SK-N-SH (cell line): Measurements from ENCODE around the gene CENPV. TPM values are rescaled to one million over a fixed set of nuclear protein-coding genes. Genes with fewer than 3 reads are reported as not detected.

ENCODE experiments used
- CTCF ChIA-PET: fragments of 300-600, 350-600 bp; formaldehyde crosslinking; extraction: SDS; loops from one replicate; lab custom pipeline; 2021; lab: Yijun Ruan, JAX
- POLR2A ChIA-PET: fragments of 350-600 bp; sonication (Branson Sonifier 250); formaldehyde crosslinking; extraction: SDS; loops from one replicate; lab custom pipeline; 2020; ENCODE audit warnings: antibody characterized with exemption, inconsistent platforms; lab: Yijun Ruan, JAX
- DNase-seq: peaks from one replicate; pipeline ENCODE4 v3.0.0; 2012
- H2AFZ ChIP-seq: fragments of 200-600 bp; sonication (generic); 2 replicates; pipeline ENCODE4 v1.8.1; 2016; ENCODE audit warnings: antibody characterized with exemption, mild to moderate bottlenecking, low read depth
- H3F3A ChIP-seq: fragments of 200-600 bp; sonication (generic); replicated peaks from 2 replicates; pipeline ENCODE3; 2016; ENCODE audit warnings: antibody characterized with exemption, mild to moderate bottlenecking; ENCODE audit not compliant: insufficient read depth
- H3K27ac ChIP-seq, 2 experiments: fragments of 200-500 bp in 1 of 2; fragments of 200-600 bp in 1 of 2; sonication (Bioruptor generic) in 1 of 2; sonication (generic), shearing (Covaris generic) in 1 of 2; 2 replicates each; pipeline versions ENCODE4 v1.5.1 to v1.6.1; 2014 to 2016; ENCODE audit warnings: low read depth in 2 of 2, inconsistent platforms in 1 of 2, low read length in 1 of 2, mild to moderate bottlenecking in 1 of 2, mixed read lengths in 1 of 2
- H3K27me3 ChIP-seq: fragments of 200-600 bp; sonication (generic), shearing (Covaris generic); 2 replicates; pipeline ENCODE4 v1.6.1; 2016; ENCODE audit warnings: mixed run types; ENCODE audit not compliant: insufficient read depth
- H3K36me3 ChIP-seq, 2 experiments: fragments of 200-500 bp in 1 of 2; fragments of 200-600 bp in 1 of 2; sonication (Bioruptor generic) in 1 of 2; sonication (generic) in 1 of 2; replicated peaks in 1 of 2; 2 replicates each; pipeline versions ENCODE3 to v1.5.1; 2014 to 2016; ENCODE audit warnings: low read length in 1 of 2, mild to moderate bottlenecking in 1 of 2; ENCODE audit not compliant: insufficient read depth in 2 of 2, control insufficient read depth in 1 of 2
- H3K4me1 ChIP-seq, 2 experiments: fragments of 200-500 bp in 1 of 2; fragments of 200-600 bp in 1 of 2; sonication (Bioruptor generic) in 1 of 2; sonication (generic), shearing (Covaris generic) in 1 of 2; 2 replicates each; pipeline versions ENCODE4 v1.5.1 to v1.6.1; 2014 to 2016; ENCODE audit warnings: low read depth in 1 of 2, low read length in 1 of 2, mixed run types in 1 of 2; ENCODE audit not compliant: insufficient read depth in 2 of 2, control insufficient read depth in 1 of 2
- H3K4me2 ChIP-seq: fragments of 200-600 bp; sonication (generic), shearing (Covaris generic); 2 replicates; pipeline ENCODE4 v1.6.1; 2017; ENCODE audit warnings: mixed run types
- H3K4me3 ChIP-seq, 2 experiments: fragments of 200-500 bp in 1 of 2; fragments of 200-600 bp in 1 of 2; sonication (Bioruptor generic) in 1 of 2; sonication (generic), shearing (Covaris generic) in 1 of 2; 2 replicates each; pipeline versions ENCODE4 v1.5.1 to v1.8.1; 2014 to 2016; ENCODE audit warnings: low read depth in 2 of 2, inconsistent platforms in 1 of 2, low read length in 1 of 2, mild to moderate bottlenecking in 1 of 2, mixed read lengths in 1 of 2, moderate library complexity in 1 of 2
- H3K79me2 ChIP-seq: fragments of 200-600 bp; sonication (generic); 2 replicates; pipeline ENCODE4 v1.8.1; 2017; ENCODE audit warnings: mild to moderate bottlenecking; ENCODE audit not compliant: insufficient read depth
- H3K9ac ChIP-seq: fragments of 200-600 bp; sonication (generic); 2 replicates; pipeline ENCODE4 v1.6.1; 2017; ENCODE audit warnings: mixed run types
- H3K9me2 ChIP-seq: fragments of 200-600 bp; sonication (generic); 2 replicates; pipeline ENCODE4 v1.6.1; 2017; ENCODE audit warnings: mixed run types
- H3K9me3 ChIP-seq: fragments of 200-600 bp; sonication (generic); 2 replicates; pipeline ENCODE4 v1.6.1; 2017; ENCODE audit warnings: mixed run types, mild to moderate bottlenecking, moderate library complexity
- H4K20me1 ChIP-seq: fragments of 200-600 bp; sonication (generic); 2 replicates; pipeline ENCODE4 v1.6.1; 2017; ENCODE audit warnings: mild to moderate bottlenecking, mixed run types; ENCODE audit not compliant: insufficient read depth
- ELF1 ChIP-seq: IDR thresholded peaks from 2 replicates; pipeline ENCODE4 v1.4.0; 2012
- EP300 ChIP-seq, 2 experiments: IDR thresholded peaks; 2 replicates each; pipeline versions ENCODE4 v1.4.0 to v1.6.1; 2012; ENCODE audit warnings: borderline replicate concordance in 1 of 2, low read depth in 1 of 2, low read length in 1 of 2
- EZH2phosphoT487 ChIP-seq: fragments of 200-600 bp; sonication (generic); IDR thresholded peaks from 2 replicates; pipeline ENCODE4 v1.6.1; 2017; ENCODE audit warnings: low read depth, mixed run types, mild to moderate bottlenecking, antibody characterized with exemption, moderate library complexity, borderline replicate concordance
- FOSL2 ChIP-seq: IDR thresholded peaks from 2 replicates; pipeline ENCODE4 v1.4.0; 2012; ENCODE audit warnings: low read depth, mild to moderate bottlenecking, moderate library complexity, borderline replicate concordance
- FOXJ3 ChIP-seq: sonication (generic); formaldehyde crosslinking; IDR thresholded peaks from 2 replicates; pipeline ENCODE4 v1.5.1; 2020; ENCODE audit warnings: mild to moderate bottlenecking, missing genetic modification reagents
- FOXM1 ChIP-seq: IDR thresholded peaks from 2 replicates; pipeline ENCODE4 v1.4.0; 2012; ENCODE audit warnings: low read depth, mild to moderate bottlenecking
- IRF3 ChIP-seq: fragments of 150-350 bp; IDR thresholded peaks from 2 replicates; pipeline ENCODE4 v1.6.1; 2016; ENCODE audit warnings: mild to moderate bottlenecking, low read depth, low read length
- JUND ChIP-seq: IDR thresholded peaks from 2 replicates; pipeline ENCODE4 v1.4.0; 2012
- MAX ChIP-seq: IDR thresholded peaks from 2 replicates; pipeline ENCODE4 v1.4.0; 2012; ENCODE audit warnings: low read depth
- MEF2A ChIP-seq: IDR thresholded peaks from 2 replicates; pipeline ENCODE4 v1.4.0; 2012; ENCODE audit warnings: low read depth, borderline replicate concordance
- MXI1 ChIP-seq: IDR thresholded peaks from 2 replicates; pipeline ENCODE4 v1.6.1; 2012; ENCODE audit warnings: mild to moderate bottlenecking, low read depth, low read length, improper control_type of control experiment
- NFIC ChIP-seq: IDR thresholded peaks from 2 replicates; pipeline ENCODE4 v1.4.0; 2012; ENCODE audit warnings: borderline replicate concordance
- NRF1 ChIP-seq: IDR thresholded peaks from 2 replicates; pipeline ENCODE4 v1.6.1; 2012; ENCODE audit warnings: low read depth, mild to moderate bottlenecking, low read length
- PBX3 ChIP-seq: IDR thresholded peaks from 2 replicates; pipeline ENCODE4; 2012
- RAD21 ChIP-seq: IDR thresholded peaks from 2 replicates; pipeline ENCODE4 v1.6.1; 2012; ENCODE audit warnings: mild to moderate bottlenecking, low read length
- RFX5 ChIP-seq: IDR thresholded peaks from 2 replicates; pipeline ENCODE4 v1.6.1; 2012; ENCODE audit warnings: mild to moderate bottlenecking, improper control_type of control experiment, low read length
- RXRA ChIP-seq: IDR thresholded peaks from 2 replicates; pipeline ENCODE4 v1.4.0; 2012; ENCODE audit warnings: low read depth, mild to moderate bottlenecking, borderline replicate concordance
- SMC3 ChIP-seq: IDR thresholded peaks from 2 replicates; pipeline ENCODE4 v1.6.1; 2012; ENCODE audit warnings: low read depth, low read length, improper control_type of control experiment
- TAF1 ChIP-seq: IDR thresholded peaks from 2 replicates; pipeline ENCODE4 v1.6.1; 2012; ENCODE audit warnings: low read depth, mild to moderate bottlenecking, low read length, moderate library complexity, borderline replicate concordance
- TCF12 ChIP-seq: IDR thresholded peaks from 2 replicates; pipeline ENCODE4 v1.4.0; 2012
- TEAD4 ChIP-seq: IDR thresholded peaks from 2 replicates; pipeline ENCODE4 v1.4.0; 2012; ENCODE audit warnings: mild to moderate bottlenecking, borderline replicate concordance; ENCODE audit not compliant: insufficient read depth
- USF1 ChIP-seq: IDR thresholded peaks from 2 replicates; pipeline ENCODE4 v1.4.0; 2012; ENCODE audit warnings: low read depth, borderline replicate concordance
- USF2 ChIP-seq: fragments of 150-350 bp; IDR thresholded peaks from 2 replicates; pipeline ENCODE4 v1.6.1; 2017; ENCODE audit warnings: antibody characterized with exemption, low read length, low read depth, borderline replicate concordance
- YY1 ChIP-seq: IDR thresholded peaks from 2 replicates; pipeline ENCODE4 v1.4.0; 2012; ENCODE audit warnings: low read depth, mild to moderate bottlenecking
- WGBS: methylation state at CpG from one replicate; pipeline ENCODE4 v1.1.6; 2017; ENCODE audit warnings: low lambda C conversion rate; 5-methylcytosine and 5-hydroxymethylcytosine counted together
- polyA plus RNA-seq, 3 experiments: library from polyadenylated mRNA; depleted of rRNA; stranded (reverse); fragments of >200 nt; gene quantifications; 2 replicates each; pipeline ENCODE4 v1.2.3, GENCODE V29; 2012

CENPV gene
- polyA plus RNA-seq, 1 of the 3 experiments (the other 2 are of a cell fraction), result 92.3 TPM

- Histone ChIP-seq H2AFZ (no peak overlapping the region), H4K20me1 (no peaks in the 10 kb centered on the region), H3K4me2 (no peak overlapping the region), H3K9me3 (no peaks in the 10 kb centered on the region), H3K27me3 (no peaks in the 10 kb centered on the region), H3K9ac (no peak overlapping the region), H3F3A (peaks cover 3% of the 10 kb centered on the region), H3K9me2 (no peaks in the 10 kb centered on the region), H3K27ac (no peak overlapping the region), H3K79me2 (no peaks in the 10 kb centered on the region), H3K36me3 (peaks cover 0 to 17% of the 10 kb centered on the region in 2 experiments), H3K4me3 (no peak overlapping the region), H3K4me1 (no peaks in the 10 kb centered on the region)
- DNase-seq, result no peak
- WGBS, result 100% methylated on average over 3 of the region's 3 CpGs
- POLR2A ChIA-PET, result no interaction called here
- TF ChIP-seq FOXJ3 (CRISPR knock-in tag) (no peak), EZH2phosphoT487 (no peak), TEAD4 (no peak), TCF12 (no peak), USF1 (no peak), USF2 (no peak), RAD21 (no peak), PBX3 (no peak), FOXM1 (no peak), YY1 (no peak), JUND (no peak)
- CTCF ChIA-PET, result interaction anchor here (1.2 kb wide), 1 partner anchor 15 kb away, joined by 4 read pairs; no protein-coding TSS in a partner anchor
These were observed 33.3 kb downstream of the CENPV start for GRCh38 chr17:16319969-16320368.

GRCh38 chr17:16314859-16315258 lies 38.4 kb downstream of the CENPV start:
- H3K27ac ChIP-seq, result no peak overlapping the region
- H3K9ac ChIP-seq, result no peak overlapping the region
- no peaks in the 10 kb centered on the region for H3F3A ChIP-seq
- no peaks in the 10 kb centered on the region for H3K36me3 ChIP-seq
- H3K27me3 ChIP-seq, result no peaks in the 10 kb centered on the region
- no peak overlapping the region for H2AFZ ChIP-seq
- H3K9me3 ChIP-seq, result no peaks in the 10 kb centered on the region
- ChIA-PET POLR2A (no interaction called here), CTCF (no interaction called here)
- no peak overlapping the region for H3K4me2 ChIP-seq
- no peaks in the 10 kb centered on the region for H4K20me1 ChIP-seq
- H3K79me2 ChIP-seq, result no peaks in the 10 kb centered on the region
- no peaks in the 10 kb centered on the region for H3K9me2 ChIP-seq
- H3K4me1 ChIP-seq, result no peaks in the 10 kb centered on the region
- TF ChIP-seq NFIC (no peak), NRF1 (no peak), RXRA (no peak), PBX3 (no peak), IRF3 (no peak), USF1 (no peak), MEF2A (no peak), SMC3 (no peak), JUND (no peak), EP300 (IDR thresholded peaks at IDR 0.05; ENCODE audit: borderline replicate concordance in 1 of 2, low read depth in 1 of 2, low read length in 1 of 2) (no peak), FOXJ3 (CRISPR knock-in tag) (no peak), RFX5 (no peak), ELF1 (no peak), TEAD4 (no peak), MAX (no peak), TAF1 (no peak), MXI1 (no peak), YY1 (no peak), FOSL2 (no peak)
- DNase-seq, result no peak
- 93% methylated on average over 3 of the region's 3 CpGs for WGBS
- H3K4me3 ChIP-seq, result no peak overlapping the region
